HEK293 (cell line): ENCODE measurements around the gene PPP6R3.

ENCODE experiments used
- GLIS1 ChIP-seq: fragments of 450-650 bp; formaldehyde crosslinking; IDR thresholded peaks from 2 replicates; pipeline ENCODE4 v1.5.1; 2016; ENCODE audit warnings: missing biosample characterization, missing genetic modification characterization
- HOXD13 ChIP-seq: sonication (generic); formaldehyde crosslinking; IDR thresholded peaks from 2 replicates; pipeline ENCODE4 v1.8.0; 2022; ENCODE audit warnings: missing genetic modification reagents, borderline replicate concordance
- KLF10 ChIP-seq: fragments of 450-650 bp; IDR thresholded peaks from 2 replicates; pipeline ENCODE4 v1.5.1; 2018; ENCODE audit warnings: missing biosample characterization, mild to moderate bottlenecking, missing genetic modification characterization
- KLF8 ChIP-seq: fragments of 450-650 bp; formaldehyde crosslinking; IDR thresholded peaks from 2 replicates; pipeline ENCODE4 v1.5.1; 2016; ENCODE audit warnings: missing biosample characterization, missing genetic modification characterization
- PRDM4 ChIP-seq: fragments of 450-650 bp; formaldehyde crosslinking; IDR thresholded peaks from 2 replicates; pipeline ENCODE4 v1.5.1; 2017; ENCODE audit warnings: missing biosample characterization, missing genetic modification characterization
- RBAK ChIP-seq: fragments of 450-650 bp; formaldehyde crosslinking; IDR thresholded peaks from 2 replicates; pipeline ENCODE4 v1.5.1; 2016; ENCODE audit warnings: missing biosample characterization, missing genetic modification characterization
- SALL2 ChIP-seq: fragments of 450-650 bp; formaldehyde crosslinking; IDR thresholded peaks from 2 replicates; pipeline ENCODE4 v1.5.0; 2017; ENCODE audit warnings: missing biosample characterization, mild to moderate bottlenecking, missing genetic modification characterization, borderline replicate concordance
- SCRT1 ChIP-seq: fragments of 450-650 bp; formaldehyde crosslinking; IDR thresholded peaks from 2 replicates; pipeline ENCODE4 v1.5.1; 2016; ENCODE audit warnings: missing biosample characterization, missing genetic modification characterization, borderline replicate concordance
- SP7 ChIP-seq: fragments of 450-650 bp; formaldehyde crosslinking; IDR thresholded peaks from 2 replicates; pipeline ENCODE4 v1.5.1; 2016; ENCODE audit warnings: missing biosample characterization, missing genetic modification characterization
- ZBTB48 ChIP-seq: fragments of 450-650 bp; formaldehyde crosslinking; IDR thresholded peaks from 2 replicates; pipeline ENCODE4 v1.5.1; 2016; ENCODE audit warnings: missing biosample characterization, missing genetic modification characterization
- ZNF132 ChIP-seq: fragments of 450-650 bp; formaldehyde crosslinking; IDR thresholded peaks from 2 replicates; pipeline ENCODE4 v1.5.1; 2017; ENCODE audit warnings: missing biosample characterization, missing genetic modification characterization, borderline replicate concordance
- ZNF24 ChIP-seq: fragments of 450-650 bp; formaldehyde crosslinking; IDR thresholded peaks from 2 replicates; pipeline ENCODE4 v1.5.1; 2016; ENCODE audit warnings: missing biosample characterization, missing genetic modification characterization
- ZNF571 ChIP-seq: fragments of 450-650 bp; formaldehyde crosslinking; IDR thresholded peaks from 2 replicates; pipeline ENCODE4 v1.5.0; 2017; ENCODE audit warnings: missing biosample characterization, missing genetic modification characterization
- ZNF624 ChIP-seq: fragments of 450-650 bp; formaldehyde crosslinking; IDR thresholded peaks from 2 replicates; pipeline ENCODE4 v1.5.1; 2017; ENCODE audit warnings: missing biosample characterization, missing genetic modification characterization
- ZNF629 ChIP-seq: fragments of 450-650 bp; formaldehyde crosslinking; IDR thresholded peaks from 2 replicates; pipeline ENCODE4 v1.5.1; 2017; ENCODE audit warnings: missing biosample characterization, missing genetic modification characterization
- ZNF658 ChIP-seq: fragments of 450-650 bp; formaldehyde crosslinking; IDR thresholded peaks from 2 replicates; pipeline ENCODE4; 2016; ENCODE audit warnings: missing biosample characterization, missing genetic modification characterization
- ZNF777 ChIP-seq: fragments of 450-650 bp; formaldehyde crosslinking; IDR thresholded peaks from 2 replicates; pipeline ENCODE4 v1.5.1; 2017; ENCODE audit warnings: missing biosample characterization, missing genetic modification characterization, borderline replicate concordance
- ZNF792 ChIP-seq: fragments of 450-650 bp; formaldehyde crosslinking; IDR thresholded peaks from 2 replicates; pipeline ENCODE4 v1.5.1; 2016; ENCODE audit warnings: missing biosample characterization, missing genetic modification characterization
- ZNF830 ChIP-seq: fragments of 450-650 bp; IDR thresholded peaks from 2 replicates; pipeline ENCODE4 v1.5.0; 2018; ENCODE audit warnings: missing biosample characterization, missing genetic modification characterization, low read depth, mild to moderate bottlenecking, moderate library complexity
- ZSCAN4 ChIP-seq: fragments of 450-650 bp; formaldehyde crosslinking; IDR thresholded peaks from 2 replicates; pipeline ENCODE4 v1.5.1; 2017; ENCODE audit warnings: missing biosample characterization, missing genetic modification characterization
- TF ChIP-seq, protein P1 (sequence below): fragments of 450-650 bp; formaldehyde crosslinking; IDR thresholded peaks from 2 replicates; pipeline ENCODE4 v1.5.1; 2016; ENCODE audit warnings: missing biosample characterization, missing genetic modification characterization
- TF ChIP-seq, protein P2 (sequence below): fragments of 450-650 bp; formaldehyde crosslinking; IDR thresholded peaks from 2 replicates; pipeline ENCODE4 v1.5.1; 2016; ENCODE audit warnings: missing biosample characterization, missing genetic modification characterization
- TF ChIP-seq, protein P3 (sequence below): fragments of 450-650 bp; formaldehyde crosslinking; IDR thresholded peaks from 2 replicates; pipeline ENCODE4 v1.5.1; 2016; ENCODE audit warnings: missing biosample characterization, missing genetic modification characterization, borderline replicate concordance
- TF ChIP-seq, protein P4 (sequence below): fragments of 450-650 bp; formaldehyde crosslinking; IDR thresholded peaks from 2 replicates; pipeline ENCODE4 v1.5.1; 2016; ENCODE audit warnings: missing biosample characterization, missing genetic modification characterization
- TF ChIP-seq, protein P5 (sequence below): fragments of 450-650 bp; formaldehyde crosslinking; IDR thresholded peaks from 2 replicates; pipeline ENCODE4 v1.5.1; 2016; ENCODE audit warnings: missing biosample characterization, missing genetic modification characterization

PPP6R3 gene

GRCh38 chr11:68441466-68442230 is 18.9 kb upstream of the PPP6R3 start (continued):
- TF ChIP-seq, protein P1, sequence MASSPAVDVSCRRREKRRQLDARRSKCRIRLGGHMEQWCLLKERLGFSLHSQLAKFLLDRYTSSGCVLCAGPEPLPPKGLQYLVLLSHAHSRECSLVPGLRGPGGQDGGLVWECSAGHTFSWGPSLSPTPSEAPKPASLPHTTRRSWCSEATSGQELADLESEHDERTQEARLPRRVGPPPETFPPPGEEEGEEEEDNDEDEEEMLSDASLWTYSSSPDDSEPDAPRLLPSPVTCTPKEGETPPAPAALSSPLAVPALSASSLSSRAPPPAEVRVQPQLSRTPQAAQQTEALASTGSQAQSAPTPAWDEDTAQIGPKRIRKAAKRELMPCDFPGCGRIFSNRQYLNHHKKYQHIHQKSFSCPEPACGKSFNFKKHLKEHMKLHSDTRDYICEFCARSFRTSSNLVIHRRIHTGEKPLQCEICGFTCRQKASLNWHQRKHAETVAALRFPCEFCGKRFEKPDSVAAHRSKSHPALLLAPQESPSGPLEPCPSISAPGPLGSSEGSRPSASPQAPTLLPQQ (tag by site-specific recombination), result peak; percentile 78; the same call in 1 of the 2 replicates
- no peak for TF ChIP-seq ZNF792 (tag by site-specific recombination)
- no peak for TF ChIP-seq SALL2 (tag by site-specific recombination)
- peak; percentile 63 for TF ChIP-seq KLF8
- TF ChIP-seq ZSCAN4, result no peak
- peak; percentile 78 for TF ChIP-seq SP7
- TF ChIP-seq ZNF629 (tag by site-specific recombination), result peak; percentile 56; the same call in 1 of the 2 replicates
- no peak for TF ChIP-seq ZNF658 (tag by site-specific recombination)
- peak; percentile 63 for TF ChIP-seq KLF10 (tag by site-specific recombination)
- TF ChIP-seq, protein P2, sequence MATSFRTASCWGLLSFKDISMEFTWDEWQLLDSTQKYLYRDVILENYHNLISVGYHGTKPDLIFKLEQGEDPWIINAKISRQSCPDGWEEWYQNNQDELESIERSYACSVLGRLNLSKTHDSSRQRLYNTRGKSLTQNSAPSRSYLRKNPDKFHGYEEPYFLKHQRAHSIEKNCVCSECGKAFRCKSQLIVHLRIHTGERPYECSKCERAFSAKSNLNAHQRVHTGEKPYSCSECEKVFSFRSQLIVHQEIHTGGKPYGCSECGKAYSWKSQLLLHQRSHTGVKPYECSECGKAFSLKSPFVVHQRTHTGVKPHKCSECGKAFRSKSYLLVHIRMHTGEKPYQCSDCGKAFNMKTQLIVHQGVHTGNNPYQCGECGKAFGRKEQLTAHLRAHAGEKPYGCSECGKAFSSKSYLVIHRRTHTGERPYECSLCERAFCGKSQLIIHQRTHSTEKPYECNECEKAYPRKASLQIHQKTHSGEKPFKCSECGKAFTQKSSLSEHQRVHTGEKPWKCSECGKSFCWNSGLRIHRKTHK, result no peak
- no peak for TF ChIP-seq RBAK
- no peak for TF ChIP-seq SCRT1 (tag by site-specific recombination)
- TF ChIP-seq ZNF24 (tag by site-specific recombination), result peak; percentile 59; the same call in 1 of the 2 replicates
- TF ChIP-seq, protein P3, sequence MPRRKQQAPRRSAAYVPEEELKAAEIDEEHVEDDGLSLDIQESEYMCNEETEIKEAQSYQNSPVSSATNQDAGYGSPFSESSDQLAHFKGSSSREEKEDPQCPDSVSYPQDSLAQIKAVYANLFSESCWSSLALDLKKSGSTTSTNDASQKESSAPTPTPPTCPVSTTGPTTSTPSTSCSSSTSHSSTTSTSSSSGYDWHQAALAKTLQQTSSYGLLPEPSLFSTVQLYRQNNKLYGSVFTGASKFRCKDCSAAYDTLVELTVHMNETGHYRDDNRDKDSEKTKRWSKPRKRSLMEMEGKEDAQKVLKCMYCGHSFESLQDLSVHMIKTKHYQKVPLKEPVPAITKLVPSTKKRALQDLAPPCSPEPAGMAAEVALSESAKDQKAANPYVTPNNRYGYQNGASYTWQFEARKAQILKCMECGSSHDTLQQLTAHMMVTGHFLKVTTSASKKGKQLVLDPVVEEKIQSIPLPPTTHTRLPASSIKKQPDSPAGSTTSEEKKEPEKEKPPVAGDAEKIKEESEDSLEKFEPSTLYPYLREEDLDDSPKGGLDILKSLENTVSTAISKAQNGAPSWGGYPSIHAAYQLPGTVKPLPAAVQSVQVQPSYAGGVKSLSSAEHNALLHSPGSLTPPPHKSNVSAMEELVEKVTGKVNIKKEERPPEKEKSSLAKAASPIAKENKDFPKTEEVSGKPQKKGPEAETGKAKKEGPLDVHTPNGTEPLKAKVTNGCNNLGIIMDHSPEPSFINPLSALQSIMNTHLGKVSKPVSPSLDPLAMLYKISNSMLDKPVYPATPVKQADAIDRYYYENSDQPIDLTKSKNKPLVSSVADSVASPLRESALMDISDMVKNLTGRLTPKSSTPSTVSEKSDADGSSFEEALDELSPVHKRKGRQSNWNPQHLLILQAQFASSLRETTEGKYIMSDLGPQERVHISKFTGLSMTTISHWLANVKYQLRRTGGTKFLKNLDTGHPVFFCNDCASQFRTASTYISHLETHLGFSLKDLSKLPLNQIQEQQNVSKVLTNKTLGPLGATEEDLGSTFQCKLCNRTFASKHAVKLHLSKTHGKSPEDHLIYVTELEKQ, result peak; percentile 69
- TF ChIP-seq PRDM4, result 0 out of 2 replicates have a peak, but pooled peaks have one; percentile 18
- TF ChIP-seq, protein P4, sequence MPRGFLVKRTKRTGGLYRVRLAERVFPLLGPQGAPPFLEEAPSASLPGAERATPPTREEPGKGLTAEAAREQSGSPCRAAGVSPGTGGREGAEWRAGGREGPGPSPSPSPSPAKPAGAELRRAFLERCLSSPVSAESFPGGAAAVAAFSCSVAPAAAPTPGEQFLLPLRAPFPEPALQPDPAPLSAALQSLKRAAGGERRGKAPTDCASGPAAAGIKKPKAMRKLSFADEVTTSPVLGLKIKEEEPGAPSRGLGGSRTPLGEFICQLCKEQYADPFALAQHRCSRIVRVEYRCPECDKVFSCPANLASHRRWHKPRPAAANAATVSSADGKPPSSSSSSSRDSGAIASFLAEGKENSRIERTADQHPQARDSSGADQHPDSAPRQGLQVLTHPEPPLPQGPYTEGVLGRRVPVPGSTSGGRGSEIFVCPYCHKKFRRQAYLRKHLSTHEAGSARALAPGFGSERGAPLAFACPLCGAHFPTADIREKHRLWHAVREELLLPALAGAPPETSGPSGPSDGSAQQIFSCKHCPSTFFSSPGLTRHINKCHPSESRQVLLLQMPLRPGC (tag by site-specific recombination), result 0 out of 2 replicates have a peak, but pooled peaks have one; percentile 56
- no peak for TF ChIP-seq HOXD13 (CRISPR knock-in tag)
- no peak for TF ChIP-seq ZNF571 (tag by site-specific recombination)
- peak; percentile 99 for TF ChIP-seq GLIS1 (tag by site-specific recombination)
- TF ChIP-seq ZNF624 (tag by site-specific recombination), result no peak
- TF ChIP-seq, protein P5, sequence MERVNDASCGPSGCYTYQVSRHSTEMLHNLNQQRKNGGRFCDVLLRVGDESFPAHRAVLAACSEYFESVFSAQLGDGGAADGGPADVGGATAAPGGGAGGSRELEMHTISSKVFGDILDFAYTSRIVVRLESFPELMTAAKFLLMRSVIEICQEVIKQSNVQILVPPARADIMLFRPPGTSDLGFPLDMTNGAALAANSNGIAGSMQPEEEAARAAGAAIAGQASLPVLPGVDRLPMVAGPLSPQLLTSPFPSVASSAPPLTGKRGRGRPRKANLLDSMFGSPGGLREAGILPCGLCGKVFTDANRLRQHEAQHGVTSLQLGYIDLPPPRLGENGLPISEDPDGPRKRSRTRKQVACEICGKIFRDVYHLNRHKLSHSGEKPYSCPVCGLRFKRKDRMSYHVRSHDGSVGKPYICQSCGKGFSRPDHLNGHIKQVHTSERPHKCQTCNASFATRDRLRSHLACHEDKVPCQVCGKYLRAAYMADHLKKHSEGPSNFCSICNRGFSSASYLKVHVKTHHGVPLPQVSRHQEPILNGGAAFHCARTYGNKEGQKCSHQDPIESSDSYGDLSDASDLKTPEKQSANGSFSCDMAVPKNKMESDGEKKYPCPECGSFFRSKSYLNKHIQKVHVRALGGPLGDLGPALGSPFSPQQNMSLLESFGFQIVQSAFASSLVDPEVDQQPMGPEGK (tag by site-specific recombination), result 0 out of 2 replicates have a peak, but pooled peaks have one; percentile 16
- TF ChIP-seq ZBTB48, result 0 out of 2 replicates have a peak, but pooled peaks have one; percentile 15
- no peak for TF ChIP-seq ZNF132 (tag by site-specific recombination)
- TF ChIP-seq ZNF830 (tag by site-specific recombination), result no peak
- no peak for TF ChIP-seq ZNF777 (tag by site-specific recombination)
